Astrocyte (in vitro differentiated cells and primary cell): Measurements from ENCODE around the gene S1PR2.

ENCODE experiments used
- EZH2 ChIP-seq: IDR thresholded peaks from 2 replicates; pipeline ENCODE4 v1.6.1; 2012; ENCODE audit warnings: mild to moderate bottlenecking, low read length, inconsistent platforms; ENCODE audit not compliant: insufficient read depth
- TF ChIP-seq, protein P1 (sequence below): IDR thresholded peaks from 2 replicates; pipeline ENCODE4 v1.5.1; 2011; ENCODE audit warnings: low read depth, mild to moderate bottlenecking, inconsistent platforms, low read length, moderate library complexity; ENCODE audit not compliant: insufficient read depth

GRCh38 chr19:10259162-10259905, 28.2 kb upstream of the S1PR2 start:
- TF ChIP-seq, protein P1, sequence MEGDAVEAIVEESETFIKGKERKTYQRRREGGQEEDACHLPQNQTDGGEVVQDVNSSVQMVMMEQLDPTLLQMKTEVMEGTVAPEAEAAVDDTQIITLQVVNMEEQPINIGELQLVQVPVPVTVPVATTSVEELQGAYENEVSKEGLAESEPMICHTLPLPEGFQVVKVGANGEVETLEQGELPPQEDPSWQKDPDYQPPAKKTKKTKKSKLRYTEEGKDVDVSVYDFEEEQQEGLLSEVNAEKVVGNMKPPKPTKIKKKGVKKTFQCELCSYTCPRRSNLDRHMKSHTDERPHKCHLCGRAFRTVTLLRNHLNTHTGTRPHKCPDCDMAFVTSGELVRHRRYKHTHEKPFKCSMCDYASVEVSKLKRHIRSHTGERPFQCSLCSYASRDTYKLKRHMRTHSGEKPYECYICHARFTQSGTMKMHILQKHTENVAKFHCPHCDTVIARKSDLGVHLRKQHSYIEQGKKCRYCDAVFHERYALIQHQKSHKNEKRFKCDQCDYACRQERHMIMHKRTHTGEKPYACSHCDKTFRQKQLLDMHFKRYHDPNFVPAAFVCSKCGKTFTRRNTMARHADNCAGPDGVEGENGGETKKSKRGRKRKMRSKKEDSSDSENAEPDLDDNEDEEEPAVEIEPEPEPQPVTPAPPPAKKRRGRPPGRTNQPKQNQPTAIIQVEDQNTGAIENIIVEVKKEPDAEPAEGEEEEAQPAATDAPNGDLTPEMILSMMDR, result peak; percentile 70
- no peak for TF ChIP-seq EZH2
